ENCODE results near the gene BMP6. TPM values are rescaled to one million over a fixed set of nuclear protein-coding genes. Genes with fewer than 3 reads are reported as not detected.

BMP6 gene
- polyA plus RNA-seq, 3 donors, result not detected

DNA sequence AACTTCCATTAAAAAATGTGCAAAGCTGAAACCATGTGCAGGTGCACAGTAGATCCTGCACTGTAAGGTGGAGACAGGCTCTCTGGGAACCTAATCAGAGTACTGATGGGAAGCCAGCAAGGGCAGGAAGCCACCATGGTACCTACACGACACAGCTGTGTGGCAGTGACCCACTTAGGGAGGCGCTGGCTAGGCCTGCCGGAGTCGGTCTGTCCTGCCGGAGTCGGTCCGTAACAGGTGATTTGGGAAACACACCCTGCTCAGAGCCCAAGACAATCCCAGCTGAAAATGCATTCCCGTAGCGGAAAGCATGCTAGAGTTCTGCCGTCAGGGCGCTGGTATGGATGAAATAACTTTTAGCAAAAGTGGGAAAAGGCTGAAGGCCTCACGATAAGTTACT is 167.4 kb downstream of the BMP6 start:
- no peaks in the 10 kb centered on the region for H3K27me3 ChIP-seq (ENCODE audit: control insufficient read depth in 2 of 2, insufficient read depth in 2 of 2, low read length in 2 of 2)
- H2AFZ ChIP-seq (ENCODE audit: insufficient read depth, low read depth, low read length, poor library complexity, severe bottlenecking), result no peak overlapping the region
- no peaks in the 10 kb centered on the region for H3K79me2 ChIP-seq (ENCODE audit: insufficient read depth, low read length)
- TF ChIP-seq, protein P1, sequence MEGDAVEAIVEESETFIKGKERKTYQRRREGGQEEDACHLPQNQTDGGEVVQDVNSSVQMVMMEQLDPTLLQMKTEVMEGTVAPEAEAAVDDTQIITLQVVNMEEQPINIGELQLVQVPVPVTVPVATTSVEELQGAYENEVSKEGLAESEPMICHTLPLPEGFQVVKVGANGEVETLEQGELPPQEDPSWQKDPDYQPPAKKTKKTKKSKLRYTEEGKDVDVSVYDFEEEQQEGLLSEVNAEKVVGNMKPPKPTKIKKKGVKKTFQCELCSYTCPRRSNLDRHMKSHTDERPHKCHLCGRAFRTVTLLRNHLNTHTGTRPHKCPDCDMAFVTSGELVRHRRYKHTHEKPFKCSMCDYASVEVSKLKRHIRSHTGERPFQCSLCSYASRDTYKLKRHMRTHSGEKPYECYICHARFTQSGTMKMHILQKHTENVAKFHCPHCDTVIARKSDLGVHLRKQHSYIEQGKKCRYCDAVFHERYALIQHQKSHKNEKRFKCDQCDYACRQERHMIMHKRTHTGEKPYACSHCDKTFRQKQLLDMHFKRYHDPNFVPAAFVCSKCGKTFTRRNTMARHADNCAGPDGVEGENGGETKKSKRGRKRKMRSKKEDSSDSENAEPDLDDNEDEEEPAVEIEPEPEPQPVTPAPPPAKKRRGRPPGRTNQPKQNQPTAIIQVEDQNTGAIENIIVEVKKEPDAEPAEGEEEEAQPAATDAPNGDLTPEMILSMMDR (IDR thresholded peaks at IDR 0.05), result no peak
- no peak for DNase-seq
- intact Hi-C loops (cut with micrococcal nuclease), result no loop called here
- no peak overlapping the region for H3K9ac ChIP-seq (ENCODE audit: insufficient read depth, low read length, poor library complexity, severe bottlenecking)
- Mint-ChIP-seq H3K4me1 (no peaks in the 10 kb centered on the region), H3K36me3 (peaks cover 86 to 91% of the 10 kb centered on the region in 2 donors), H3K27ac (no peak overlapping the region), H3K9me3 (no peaks in the 10 kb centered on the region), H3K4me3 (no peak overlapping the region), H3K27me3 (ENCODE audit: low read depth in 3 of 3) (no peaks in the 10 kb centered on the region)
- H3K4me2 ChIP-seq (replicated peaks; ENCODE audit: extremely low read depth, low read length, poor library complexity, severe bottlenecking), result no peak overlapping the region
- no peak overlapping the region for H3K27ac ChIP-seq (ENCODE audit: low read depth in 1 of 2, low read length in 2 of 2)
- H3K36me3 ChIP-seq (replicated peaks in 1 of 2; ENCODE audit: control insufficient read depth in 1 of 2, insufficient read depth in 2 of 2, low read length in 2 of 2), result peaks cover 78 to 100% of the 10 kb centered on the region in 2 donors
- H3K4me1 ChIP-seq (ENCODE audit: control insufficient read depth in 1 of 2, insufficient read depth in 2 of 2, low read length in 2 of 2), result no peaks in the 10 kb centered on the region
- H3K4me3 ChIP-seq (replicated peaks in 1 of 3; ENCODE audit: low read depth in 2 of 3, low read length in 3 of 3), result no peak overlapping the region
- no peaks in the 10 kb centered on the region for H4K20me1 ChIP-seq (ENCODE audit: insufficient read depth, low read length)
- WGBS (ENCODE audit: insufficient coverage), result 97% methylated on average over 8 of the region's 12 CpGs
- H3K9me3 ChIP-seq (replicated peaks in 1 of 2; ENCODE audit: control insufficient read depth in 1 of 2, insufficient read depth in 1 of 2, low read length in 2 of 2), result no peaks in the 10 kb centered on the region

DNA sequence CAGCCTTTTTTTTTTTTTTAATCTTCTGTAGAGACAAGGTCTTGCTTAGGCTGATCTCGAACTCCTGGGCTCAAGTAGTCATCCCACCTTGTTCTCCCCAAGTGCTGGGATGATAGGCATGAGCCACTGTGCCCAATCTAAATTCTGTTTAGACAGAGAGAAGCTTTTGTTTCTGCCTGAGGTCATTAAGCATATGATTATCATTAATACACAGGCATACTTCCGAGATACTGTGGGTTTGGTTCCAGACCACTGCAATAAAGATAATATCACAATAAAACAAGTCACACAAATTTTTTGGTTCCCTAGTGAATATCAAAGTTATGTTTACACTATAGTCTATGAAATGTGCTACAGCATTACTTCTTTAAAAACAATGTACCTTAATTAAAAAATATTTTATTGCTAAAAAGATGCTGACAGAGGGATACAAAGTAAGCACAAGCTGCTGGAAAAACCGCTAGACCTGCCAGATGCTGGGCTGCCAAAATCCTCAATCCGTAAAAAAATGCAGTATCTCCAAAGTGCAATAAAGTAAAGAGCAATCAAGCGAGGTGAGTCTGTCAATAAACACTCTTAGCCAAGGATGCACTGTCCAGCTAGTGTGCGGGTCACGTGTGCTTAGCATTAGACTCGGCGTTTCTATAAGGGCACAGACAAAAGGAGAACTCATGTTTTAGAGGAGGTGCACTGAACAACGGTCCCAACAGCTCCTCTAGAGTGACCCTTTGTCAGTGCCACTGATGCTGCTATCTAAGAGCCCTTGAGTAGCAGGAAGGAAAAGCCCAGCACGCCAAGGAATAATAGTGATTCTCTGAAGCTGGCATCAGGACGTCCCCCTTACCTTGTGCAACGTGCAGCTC is 168.6 kb downstream of the BMP6 start:
- Histone ChIP-seq H3K36me3 (replicated peaks in 1 of 2; ENCODE audit: control insufficient read depth in 1 of 2, insufficient read depth in 2 of 2, low read length in 2 of 2) (peaks cover 76 to 100% of the 10 kb centered on the region in 2 donors), H3K4me3 (replicated peaks in 1 of 3; ENCODE audit: low read depth in 2 of 3, low read length in 3 of 3) (no peak overlapping the region), H3K4me2 (replicated peaks; ENCODE audit: extremely low read depth, low read length, poor library complexity, severe bottlenecking) (no peak overlapping the region), H3K9ac (ENCODE audit: insufficient read depth, low read length, poor library complexity, severe bottlenecking) (no peak overlapping the region), H4K20me1 (ENCODE audit: insufficient read depth, low read length) (no peaks in the 10 kb centered on the region), H3K79me2 (ENCODE audit: insufficient read depth, low read length) (no peaks in the 10 kb centered on the region), H3K27ac (ENCODE audit: low read depth in 1 of 2, low read length in 2 of 2) (no peak overlapping the region), H3K27me3 (ENCODE audit: control insufficient read depth in 2 of 2, insufficient read depth in 2 of 2, low read length in 2 of 2) (no peaks in the 10 kb centered on the region), H3K4me1 (ENCODE audit: control insufficient read depth in 1 of 2, insufficient read depth in 2 of 2, low read length in 2 of 2) (no peaks in the 10 kb centered on the region), H2AFZ (ENCODE audit: insufficient read depth, low read depth, low read length, poor library complexity, severe bottlenecking) (no peak overlapping the region), H3K9me3 (replicated peaks in 1 of 2; ENCODE audit: control insufficient read depth in 1 of 2, insufficient read depth in 1 of 2, low read length in 2 of 2) (no peaks in the 10 kb centered on the region)
- WGBS (ENCODE audit: insufficient coverage), result 97% methylated on average over 11 of the region's 13 CpGs
- H3K4me3 Mint-ChIP-seq, result no peak overlapping the region
- TF ChIP-seq, protein P1 (IDR thresholded peaks at IDR 0.05), result no peak
- no peak overlapping the region for H3K27ac Mint-ChIP-seq
- H3K27me3 Mint-ChIP-seq (ENCODE audit: low read depth in 3 of 3), result no peaks in the 10 kb centered on the region
- DNase-seq, result no peak
- no peaks in the 10 kb centered on the region for H3K9me3 Mint-ChIP-seq
- intact Hi-C loops (cut with micrococcal nuclease), result no loop called here
- peaks cover 87 to 92% of the 10 kb centered on the region in 2 donors for H3K36me3 Mint-ChIP-seq
- no peaks in the 10 kb centered on the region for H3K4me1 Mint-ChIP-seq

All from CD14-positive monocyte (primary cell).